NOMO-1 (cell line): ENCODE data around the gene DUSP14.
"Not testable (repeated sequence)": the region's sequence is repeated elsewhere in the genome, so short reads cannot be mapped to it uniquely, and the experiment has no call there.

Experiments
- DNase-seq, 2 experiments: peaks; one replicate each; lab custom pipeline; 2025; ENCODE audit not compliant: unreplicated experiment in 2 of 2; lab: John Stamatoyannopoulos, UW

Gene DUSP14

GRCh38 chr17:37483311-37484039, 6.2 kb upstream of the DUSP14 start:
- DNase-seq: no peak

- no peak for DNase-seq
Measured at GRCh38 chr17:37485938-37486570, 3.6 kb upstream of the DUSP14 start.

DNA sequence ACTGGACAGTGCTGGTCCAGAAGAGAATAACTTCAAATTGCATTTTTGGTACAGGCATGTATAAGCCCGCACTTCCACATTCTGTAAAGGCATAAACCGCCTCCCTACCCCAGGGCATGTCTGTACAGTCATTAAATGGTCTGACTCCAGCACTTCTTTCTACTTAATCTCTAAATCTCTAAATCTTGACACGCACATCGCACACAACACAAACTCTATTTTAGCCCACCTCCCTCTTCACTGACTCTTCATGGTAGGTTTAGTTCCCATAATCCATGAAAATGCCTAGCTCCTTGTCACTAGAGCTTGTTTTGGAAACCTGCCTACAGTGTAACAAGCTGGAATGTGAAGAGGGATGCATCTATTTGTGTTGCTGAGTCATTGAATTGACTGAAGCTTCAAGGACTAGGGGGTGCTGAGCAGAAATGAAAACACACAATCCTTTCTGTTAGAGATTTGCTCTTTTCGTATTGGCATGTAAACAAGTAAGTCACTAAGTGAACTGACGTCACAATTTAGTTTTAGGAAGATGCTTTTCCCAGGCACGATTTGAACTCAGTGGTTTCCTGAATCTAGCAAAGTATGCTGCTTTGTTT, 1.6 kb upstream of the DUSP14 start:
- DNase-seq: peak; percentile 29 to 43

DNA sequence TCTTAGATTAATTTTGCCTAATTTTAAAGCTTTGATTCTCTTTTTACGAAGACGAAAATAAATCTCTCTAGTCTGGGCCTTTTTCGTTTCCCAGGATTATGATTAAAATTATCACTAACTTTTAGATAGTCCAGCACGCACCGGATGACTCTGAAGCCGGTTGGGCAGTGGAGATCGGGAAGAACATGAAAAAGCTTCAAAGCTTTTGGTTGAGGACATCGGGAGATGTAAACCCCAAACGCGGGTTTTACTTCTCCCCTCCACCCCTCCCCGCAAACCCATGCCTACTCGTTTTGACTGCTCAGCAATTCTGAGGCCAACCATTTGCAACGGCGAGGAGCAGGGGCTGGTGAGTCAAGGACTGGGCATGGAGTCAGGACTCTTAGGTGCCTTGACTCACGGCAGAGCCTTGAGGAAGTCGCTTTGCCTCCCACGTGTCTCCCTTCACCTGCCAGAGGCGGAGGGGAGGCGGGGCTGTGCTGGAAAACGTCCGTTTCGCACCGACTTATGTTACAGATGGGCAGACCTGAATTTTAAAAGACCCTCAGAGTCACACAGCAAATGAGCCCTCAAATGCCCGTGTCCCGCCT, 989 bp upstream of the DUSP14 start:
- peak in 1 of 2 experiments; percentile 9 for DNase-seq

DNA sequence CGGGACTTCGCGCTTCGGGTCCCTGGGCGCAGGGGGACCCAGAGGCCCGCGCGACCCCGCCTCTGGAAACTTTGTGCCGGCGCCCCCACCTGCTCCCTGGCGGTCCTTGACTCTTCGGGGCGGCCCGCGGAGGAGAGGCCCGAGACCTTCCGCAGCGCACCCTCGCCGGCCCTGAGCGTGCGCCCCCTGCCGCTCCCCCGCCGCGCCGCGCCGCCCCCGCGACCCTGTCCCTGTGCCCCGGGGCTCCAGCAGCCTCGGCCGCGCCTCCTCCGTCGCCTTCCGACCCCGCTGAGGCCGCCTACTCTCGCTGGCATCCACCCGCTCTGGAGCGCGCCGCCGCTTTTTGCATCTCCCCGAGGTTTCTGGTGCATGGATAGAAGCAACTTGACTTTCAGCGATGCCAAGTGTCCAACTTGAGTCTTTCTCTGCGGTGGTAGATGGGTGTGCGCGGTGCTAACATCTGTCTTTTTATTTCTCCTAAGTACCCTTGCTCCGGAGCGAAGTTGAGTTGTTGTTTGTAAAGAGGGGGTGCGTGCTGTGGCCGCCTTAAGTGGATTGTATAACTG, 414 bp downstream of the DUSP14 start:
- DNase-seq: peak; percentile 22 to 37

DNA sequence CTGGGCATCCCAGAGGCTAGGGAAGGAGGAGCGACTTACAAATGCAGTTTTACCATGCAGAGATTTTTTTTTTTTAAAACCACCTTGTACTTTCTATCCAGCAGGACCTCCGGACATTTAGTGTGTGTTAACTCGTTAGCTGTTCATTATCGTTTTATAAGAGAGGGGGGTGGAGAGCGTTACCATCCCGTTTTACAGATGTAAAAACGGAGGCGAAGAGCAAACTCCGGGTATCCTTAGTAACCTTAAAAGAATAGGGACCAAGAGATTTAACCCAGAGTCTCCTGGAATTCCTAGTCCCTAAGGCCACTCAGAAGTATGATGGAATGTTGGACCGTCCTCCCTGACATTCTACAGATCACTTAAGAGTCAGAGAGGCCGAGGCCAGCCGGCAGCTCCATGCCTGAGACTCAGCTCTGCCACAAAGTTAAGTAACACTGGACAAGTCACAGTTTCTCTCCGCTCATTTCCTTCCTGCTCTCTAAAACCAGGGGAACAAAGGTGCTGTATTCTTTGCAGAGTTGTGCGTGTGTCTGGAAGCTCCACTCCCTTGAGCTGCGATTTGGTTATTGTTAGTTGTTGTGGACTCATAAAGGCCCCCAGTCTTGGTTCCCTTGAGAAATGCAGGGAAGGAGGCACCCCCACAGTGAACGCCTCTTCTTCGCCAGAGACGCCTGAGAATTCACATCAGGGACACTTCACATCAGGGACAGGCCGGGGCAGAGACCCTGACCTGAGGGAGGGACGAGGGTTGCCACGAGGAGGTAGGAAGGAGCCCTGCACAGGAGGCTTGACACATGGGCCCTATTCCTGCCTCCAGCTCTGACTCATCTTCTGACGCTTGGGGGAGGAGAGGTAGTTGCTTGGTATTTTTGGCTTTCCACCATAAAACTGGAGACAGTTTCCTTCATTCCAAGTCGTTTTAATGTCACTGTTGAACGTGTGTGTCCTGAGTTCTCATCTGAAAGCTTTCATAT, 1.2 kb downstream of the DUSP14 start:
- no peak for DNase-seq

- DNase-seq: no peak
Measured at GRCh38 chr17:37492167-37492566, 2.5 kb downstream of the DUSP14 start.

DNA sequence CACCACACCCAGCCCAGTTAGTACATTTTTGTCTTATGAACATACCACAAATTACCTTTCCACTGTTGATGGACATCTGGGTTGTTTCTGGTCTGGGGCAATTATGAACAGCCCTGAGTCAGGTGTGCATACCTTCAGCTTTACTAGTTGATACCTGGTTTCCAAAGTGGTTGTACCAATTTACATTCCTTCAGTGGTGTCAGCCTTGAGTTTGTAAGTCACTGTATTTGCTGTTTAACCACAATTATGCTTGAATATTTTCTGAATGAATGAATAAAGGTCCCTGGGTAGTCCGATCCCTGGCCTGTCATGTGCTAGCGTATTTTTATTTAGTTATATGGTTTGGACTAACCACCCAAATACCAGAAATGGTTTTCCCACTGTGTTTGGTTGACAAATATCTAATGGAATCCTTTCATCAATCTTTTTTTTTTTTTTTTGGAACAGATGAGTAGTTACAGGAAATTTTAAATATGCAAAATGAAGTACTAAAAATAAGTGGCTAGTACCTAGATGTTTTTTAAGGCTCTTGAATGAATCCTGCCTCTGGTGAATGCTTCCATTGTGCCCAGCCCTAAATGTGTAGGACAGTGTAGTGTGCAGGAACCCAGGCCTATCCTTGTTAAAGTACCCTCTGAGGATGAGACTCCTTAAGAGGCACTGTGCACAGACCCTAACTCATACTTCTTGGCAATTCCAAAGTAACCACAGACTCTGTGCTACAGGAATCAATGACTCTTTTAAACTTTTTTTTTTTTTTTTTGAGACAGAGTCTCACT, 3.7 kb downstream of the DUSP14 start:
- DNase-seq: no peak

- DNase-seq: no peak
Measured at GRCh38 chr17:37494401-37494831, 4.7 kb downstream of the DUSP14 start.

DNA sequence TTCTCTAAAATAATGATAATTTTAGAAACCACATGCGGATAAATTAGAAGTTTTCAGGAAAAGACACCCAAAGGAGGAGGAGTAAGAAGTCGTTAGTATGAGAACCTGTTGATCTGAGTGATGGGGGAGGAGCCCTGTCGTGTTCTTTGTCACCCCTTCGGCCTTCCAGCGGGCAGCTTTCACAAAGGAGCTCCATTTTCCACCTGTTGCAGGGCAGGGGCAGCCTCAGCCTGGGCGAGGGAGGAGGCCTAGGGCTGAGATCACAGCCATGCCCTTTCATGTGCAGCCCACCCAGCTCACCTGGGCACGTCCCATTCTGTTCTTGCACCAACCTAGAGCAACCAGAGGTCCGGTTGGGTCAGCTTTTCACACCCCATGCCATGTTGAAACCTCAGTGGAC, 5.3 kb downstream of the DUSP14 start:
- DNase-seq: no peak

GRCh38 chr17:37500378-37500777, 10.7 kb downstream of the DUSP14 start:
- no peak for DNase-seq

GRCh38 chr17:37502009-37502936, 12.6 kb downstream of the DUSP14 start:
- no peak for DNase-seq

DNA sequence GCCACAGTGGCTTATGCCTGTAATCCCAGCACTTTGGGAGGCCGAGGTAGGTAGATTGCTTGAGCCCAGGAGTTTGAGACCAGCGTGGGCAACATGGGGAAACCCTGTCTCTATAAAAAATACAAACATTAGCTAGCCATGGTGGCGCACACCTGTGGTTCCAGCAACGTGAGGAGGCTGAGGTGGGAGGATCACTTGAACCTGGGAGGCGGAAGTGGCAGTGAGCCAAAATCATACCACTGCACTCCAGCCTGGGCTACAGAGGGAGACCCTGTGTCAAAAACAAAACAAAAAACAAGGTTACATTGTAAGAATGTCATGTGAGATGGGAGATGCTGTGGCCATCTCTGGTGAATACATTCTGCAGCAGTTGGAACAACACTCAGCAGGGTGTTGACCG, 13.5 kb downstream of the DUSP14 start:
- DNase-seq: no peak

- DNase-seq: no peak
Measured at GRCh38 chr17:37505333-37505732, 15.6 kb downstream of the DUSP14 start.

DNA sequence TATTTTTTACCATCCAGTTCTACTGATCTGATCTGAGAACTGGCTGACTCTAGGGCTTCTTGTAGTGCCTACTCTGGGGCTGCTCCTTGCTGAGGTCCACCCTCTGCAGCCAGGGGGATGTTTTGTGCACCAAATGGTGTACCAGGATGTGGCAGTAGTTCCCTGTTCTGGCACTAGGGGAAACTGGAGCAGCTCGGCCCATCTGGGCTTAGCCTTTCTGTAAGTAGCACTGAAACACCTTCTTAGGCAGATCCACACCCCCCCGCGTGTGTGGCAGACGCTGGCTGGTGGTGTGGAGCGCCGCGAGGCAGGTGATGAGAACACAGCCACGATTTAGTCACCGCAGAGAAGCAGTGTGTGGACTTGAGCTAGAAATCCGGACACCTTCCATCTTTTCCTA, 17.0 kb downstream of the DUSP14 start:
- DNase-seq: peak; percentile 16 to 31

- no peak for DNase-seq
Measured at GRCh38 chr17:37507111-37507510, 17.4 kb downstream of the DUSP14 start.

DNA sequence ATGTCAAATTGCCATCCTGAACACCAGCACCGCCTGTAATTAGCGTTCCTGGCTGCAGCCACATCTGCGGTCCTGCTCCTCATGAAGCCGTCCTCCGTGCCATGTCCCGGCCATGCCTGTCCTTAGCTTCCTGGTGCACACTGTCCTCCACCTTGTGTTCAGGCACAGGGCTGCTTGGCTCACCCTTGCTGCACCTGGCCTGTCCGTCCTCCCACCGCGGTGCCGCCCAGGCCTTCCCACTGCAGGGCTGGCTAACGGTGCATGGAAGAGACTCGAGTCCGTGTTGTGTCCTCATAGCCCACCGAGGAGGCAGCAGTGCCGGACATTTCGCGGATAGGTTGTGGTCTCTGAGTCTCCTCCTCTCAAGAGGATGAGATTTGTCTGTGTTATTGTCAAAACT, 20.4 kb downstream of the DUSP14 start:
- DNase-seq: no peak

DNA sequence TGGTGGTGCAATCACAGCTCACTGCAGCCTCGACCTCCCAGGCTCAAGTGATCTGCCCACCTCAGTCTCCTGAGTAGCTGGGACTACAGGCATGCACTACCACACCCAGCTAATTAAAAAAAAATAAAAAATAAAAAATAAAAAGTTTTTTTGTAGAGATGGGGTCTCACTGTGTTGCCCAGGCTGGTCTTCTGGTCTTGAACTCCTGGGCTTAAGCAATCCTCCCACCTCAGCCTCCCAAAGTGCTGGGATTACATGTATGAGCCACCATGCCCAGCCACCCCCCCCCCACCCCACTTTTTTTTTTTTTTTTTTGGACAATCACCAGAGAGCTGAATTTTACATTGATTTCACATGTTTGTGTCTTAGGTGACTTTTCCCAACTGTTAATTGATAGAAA, 22.0 kb downstream of the DUSP14 start:
- not testable (repeated sequence) for DNase-seq
